Neural progenitor cell (in vitro differentiated cells): ENCODE results near the gene A2M. TPM values are rescaled to one million over a fixed set of nuclear protein-coding genes. Genes with fewer than 3 reads are reported as not detected.

ENCODE experiments used
- DNase-seq: peaks from one replicate; pipeline ENCODE4 v3.0.0-alpha.2; 2016; ENCODE audit warnings: low spot score
- H2AFZ ChIP-seq: fragments of 200-600 bp; sonication (generic); replicated peaks from 2 replicates; pipeline ENCODE4 v1.6.1; 2016; ENCODE audit warnings: antibody characterized with exemption
- H3F3A ChIP-seq: fragments of 200-600 bp; sonication (generic); 2 replicates; pipeline ENCODE4 v1.6.1; 2016; ENCODE audit warnings: antibody characterized with exemption, low read depth
- H3K27ac ChIP-seq: fragments of 200-600 bp; sonication (generic); 2 replicates; pipeline ENCODE4 v1.5.1; 2016; ENCODE audit warnings: mild to moderate bottlenecking
- H3K27me3 ChIP-seq: fragments of 200-600 bp; sonication (generic); 2 replicates; pipeline ENCODE4 v1.6.1; 2016; ENCODE audit warnings: mild to moderate bottlenecking, moderate library complexity
- H3K36me3 ChIP-seq: fragments of 200-600 bp; sonication (generic); 2 replicates; pipeline ENCODE4 v1.5.1; 2016
- H3K4me1 ChIP-seq: fragments of 200-600 bp; sonication (generic); 2 replicates; pipeline ENCODE4 v1.6.1; 2016; ENCODE audit warnings: mixed run types
- H3K4me2 ChIP-seq: fragments of 200-600 bp; sonication (generic); 2 replicates; pipeline ENCODE4 v1.6.1; 2016
- H3K4me3 ChIP-seq: fragments of 200-600 bp; sonication (generic); 2 replicates; pipeline ENCODE4 v1.5.1; 2016
- H3K79me2 ChIP-seq: fragments of 200-600 bp; sonication (generic); 2 replicates; pipeline ENCODE4 v1.6.1; 2016; ENCODE audit warnings: low read depth
- H3K9ac ChIP-seq: fragments of 200-600 bp; sonication (generic); 2 replicates; pipeline ENCODE4 v1.6.1; 2016
- H3K9me3 ChIP-seq: fragments of 200-600 bp; sonication (generic); 2 replicates; pipeline ENCODE4 v1.5.1; 2016; ENCODE audit warnings: low read depth
- H4K20me1 ChIP-seq: fragments of 200-600 bp; sonication (generic); 2 replicates; pipeline ENCODE4 v1.6.1; 2016; ENCODE audit warnings: low read depth
- H3K27ac Mint-ChIP-seq: 3 replicates; pipeline ENCODE4 v1.8.0; 2021; ENCODE audit warnings: mixed read lengths
- H3K27me3 Mint-ChIP-seq: 2 replicates; pipeline ENCODE4 v1.8.0; 2022; ENCODE audit warnings: low read depth, mild to moderate bottlenecking, inconsistent platforms, moderate library complexity, mixed read lengths; ENCODE audit not compliant: insufficient read depth
- H3K36me3 Mint-ChIP-seq: 3 replicates; pipeline ENCODE4 v1.8.0; 2021; ENCODE audit warnings: mixed read lengths
- H3K4me1 Mint-ChIP-seq: 3 replicates; pipeline ENCODE4 v1.8.0; 2021; ENCODE audit warnings: mixed read lengths
- H3K4me3 Mint-ChIP-seq: 3 replicates; pipeline ENCODE4 v1.8.0; 2021; ENCODE audit warnings: mild to moderate bottlenecking, moderate library complexity, mixed read lengths
- H3K9me3 Mint-ChIP-seq: 3 replicates; pipeline ENCODE4 v1.8.0; 2020; ENCODE audit warnings: mixed read lengths
- EZH2 ChIP-seq: fragments of 200-600 bp; sonication (generic); IDR thresholded peaks from 2 replicates; pipeline ENCODE4 v1.6.1; 2017; ENCODE audit warnings: antibody characterized with exemption, mild to moderate bottlenecking, moderate library complexity
- EZH2phosphoT487 ChIP-seq: fragments of 200-600 bp; sonication (generic); IDR thresholded peaks from 2 replicates; pipeline ENCODE4 v1.6.1; 2017; ENCODE audit warnings: antibody characterized with exemption
- total RNA-seq: library from RNA; depleted of rRNA; stranded (reverse); fragments of >200 nt; gene quantifications from 2 replicates; pipeline ENCODE4 v1.2.3, GENCODE V29; 2015; ENCODE audit warnings: low replicate concordance
- TF ChIP-seq, protein P1 (sequence below): fragments of 200-600 bp; sonication (generic); IDR thresholded peaks from 2 replicates; pipeline ENCODE4 v1.5.1; 2017; ENCODE audit warnings: antibody characterized with exemption, mild to moderate bottlenecking

A2M gene
- total RNA-seq, 1 donor from 2014 or later: not detected

DNA sequence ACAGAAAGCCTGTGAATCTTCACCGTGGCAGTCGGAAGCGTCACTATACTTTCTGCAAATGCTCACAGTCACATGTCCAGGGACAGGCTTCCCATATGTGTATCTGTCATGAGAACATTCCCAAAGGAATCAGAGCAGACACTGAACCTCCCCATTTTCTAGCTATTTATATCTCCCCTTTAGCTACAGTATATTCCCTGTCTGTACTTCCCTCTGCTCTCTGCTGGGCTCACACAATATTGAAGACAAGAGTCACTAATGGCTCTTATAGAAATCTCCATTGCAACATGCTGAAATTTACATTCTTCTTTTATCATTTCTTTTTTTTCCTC is 8.2 kb downstream of the A2M start:
- no peaks in the 10 kb centered on the region for H3K79me2 ChIP-seq
- H3K4me1 Mint-ChIP-seq: no peaks in the 10 kb centered on the region
- no peak overlapping the region for H3K27ac ChIP-seq
- no peak overlapping the region for H3K4me2 ChIP-seq
- H3K4me3 ChIP-seq: no peak overlapping the region
- H3K9me3 Mint-ChIP-seq: no peaks in the 10 kb centered on the region
- H3K9me3 ChIP-seq: no peaks in the 10 kb centered on the region
- no peaks in the 10 kb centered on the region for H3K27me3 ChIP-seq
- TF ChIP-seq EZH2 (no peak), EZH2phosphoT487 (no peak)
- TF ChIP-seq, protein P1, sequence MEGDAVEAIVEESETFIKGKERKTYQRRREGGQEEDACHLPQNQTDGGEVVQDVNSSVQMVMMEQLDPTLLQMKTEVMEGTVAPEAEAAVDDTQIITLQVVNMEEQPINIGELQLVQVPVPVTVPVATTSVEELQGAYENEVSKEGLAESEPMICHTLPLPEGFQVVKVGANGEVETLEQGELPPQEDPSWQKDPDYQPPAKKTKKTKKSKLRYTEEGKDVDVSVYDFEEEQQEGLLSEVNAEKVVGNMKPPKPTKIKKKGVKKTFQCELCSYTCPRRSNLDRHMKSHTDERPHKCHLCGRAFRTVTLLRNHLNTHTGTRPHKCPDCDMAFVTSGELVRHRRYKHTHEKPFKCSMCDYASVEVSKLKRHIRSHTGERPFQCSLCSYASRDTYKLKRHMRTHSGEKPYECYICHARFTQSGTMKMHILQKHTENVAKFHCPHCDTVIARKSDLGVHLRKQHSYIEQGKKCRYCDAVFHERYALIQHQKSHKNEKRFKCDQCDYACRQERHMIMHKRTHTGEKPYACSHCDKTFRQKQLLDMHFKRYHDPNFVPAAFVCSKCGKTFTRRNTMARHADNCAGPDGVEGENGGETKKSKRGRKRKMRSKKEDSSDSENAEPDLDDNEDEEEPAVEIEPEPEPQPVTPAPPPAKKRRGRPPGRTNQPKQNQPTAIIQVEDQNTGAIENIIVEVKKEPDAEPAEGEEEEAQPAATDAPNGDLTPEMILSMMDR: no peak
- no peak overlapping the region for H2AFZ ChIP-seq
- no peak overlapping the region for H3K9ac ChIP-seq
- H4K20me1 ChIP-seq: no peaks in the 10 kb centered on the region
- H3F3A ChIP-seq: no peaks in the 10 kb centered on the region
- H3K4me3 Mint-ChIP-seq: no peak overlapping the region
- no peak for DNase-seq
- H3K36me3 ChIP-seq: no peaks in the 10 kb centered on the region
- H3K36me3 Mint-ChIP-seq: peaks cover 2% of the 10 kb centered on the region
- no peaks in the 10 kb centered on the region for H3K27me3 Mint-ChIP-seq
- H3K4me1 ChIP-seq: no peaks in the 10 kb centered on the region
- H3K27ac Mint-ChIP-seq: no peak overlapping the region

DNA sequence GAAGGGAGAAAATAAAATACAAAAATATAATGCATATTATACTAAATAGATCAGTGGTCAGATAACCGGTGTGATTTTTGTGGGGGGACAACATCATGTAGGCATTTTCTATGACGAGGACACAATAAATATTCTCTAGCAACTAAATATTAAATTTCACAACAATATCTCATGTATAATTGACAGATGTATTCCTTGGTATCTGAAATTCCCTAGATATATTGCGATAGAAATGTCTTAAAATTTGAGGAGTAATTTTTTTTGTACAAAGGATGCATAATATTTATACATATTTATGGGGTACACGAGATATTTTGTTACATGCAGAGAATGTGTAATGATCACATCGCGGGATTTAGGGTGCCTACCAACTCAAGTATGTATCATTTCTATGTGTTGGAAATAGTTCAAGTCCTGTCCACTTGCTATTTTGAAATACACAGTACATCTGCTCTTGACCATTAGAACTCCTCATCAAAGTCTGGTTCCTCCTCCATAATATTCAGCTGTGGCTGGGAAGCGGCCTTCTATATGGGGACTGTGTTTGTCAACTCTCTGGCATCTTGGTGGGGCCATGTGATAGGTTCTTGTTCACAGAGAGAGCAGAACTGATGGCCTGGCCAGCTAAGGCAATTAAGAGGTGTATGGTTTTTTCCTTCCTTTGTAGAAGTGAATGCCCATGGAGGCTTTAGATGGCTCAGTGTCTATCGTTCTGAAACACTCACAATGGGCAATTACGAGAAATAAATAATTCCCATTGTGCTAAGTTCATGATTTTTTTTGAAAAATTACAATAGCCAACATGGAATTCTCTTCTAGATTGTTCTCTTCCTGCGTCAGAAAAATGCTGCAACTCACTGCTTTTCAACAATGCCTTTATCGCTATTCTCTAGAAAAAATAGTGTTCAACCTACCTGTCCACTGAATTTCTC is 8.8 kb downstream of the A2M start:
- Mint-ChIP-seq H3K27ac (no peak overlapping the region), H3K4me3 (no peak overlapping the region), H3K4me1 (no peaks in the 10 kb centered on the region), H3K27me3 (no peaks in the 10 kb centered on the region), H3K36me3 (peaks cover 2% of the 10 kb centered on the region), H3K9me3 (no peaks in the 10 kb centered on the region)
- no peaks in the 10 kb centered on the region for H4K20me1 ChIP-seq
- H3K4me1 ChIP-seq: no peaks in the 10 kb centered on the region
- no peak overlapping the region for H3K9ac ChIP-seq
- H3K36me3 ChIP-seq: no peaks in the 10 kb centered on the region
- H3K4me2 ChIP-seq: no peak overlapping the region
- no peaks in the 10 kb centered on the region for H3F3A ChIP-seq
- no peaks in the 10 kb centered on the region for H3K9me3 ChIP-seq
- no peak overlapping the region for H3K4me3 ChIP-seq
- TF ChIP-seq, protein P1: no peak
- TF ChIP-seq EZH2phosphoT487 (no peak), EZH2 (no peak)
- no peak for DNase-seq
- H3K79me2 ChIP-seq: no peaks in the 10 kb centered on the region
- H3K27ac ChIP-seq: no peak overlapping the region
- no peaks in the 10 kb centered on the region for H3K27me3 ChIP-seq
- no peak overlapping the region for H2AFZ ChIP-seq

DNA sequence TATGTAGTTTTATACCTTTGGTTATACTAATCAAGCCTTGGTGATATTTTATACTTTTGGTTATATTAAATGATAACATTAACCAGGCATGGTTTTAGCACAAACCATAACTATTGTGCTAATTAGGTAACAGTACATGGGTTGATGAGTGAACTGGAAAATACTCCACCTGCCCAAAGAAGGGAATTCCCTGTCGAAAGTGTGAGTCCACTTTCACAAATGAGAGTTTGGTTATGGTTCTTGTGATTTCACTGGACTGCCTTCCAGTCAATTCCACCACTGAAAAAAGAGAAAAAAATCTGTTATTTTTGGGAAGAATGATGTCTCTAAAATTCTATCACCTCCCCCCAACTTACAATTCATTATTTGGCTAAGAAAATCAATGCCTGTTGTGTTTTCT is 9.7 kb downstream of the A2M start:
- Mint-ChIP-seq H3K27me3 (no peaks in the 10 kb centered on the region), H3K36me3 (peaks cover 2% of the 10 kb centered on the region), H3K4me3 (no peak overlapping the region), H3K27ac (no peak overlapping the region), H3K4me1 (no peaks in the 10 kb centered on the region), H3K9me3 (no peaks in the 10 kb centered on the region)
- H3K27me3 ChIP-seq: no peaks in the 10 kb centered on the region
- peaks cover 2% of the 10 kb centered on the region for H3K4me1 ChIP-seq
- no peak overlapping the region for H3K9ac ChIP-seq
- H3K9me3 ChIP-seq: no peaks in the 10 kb centered on the region
- DNase-seq: no peak
- no peak overlapping the region for H3K4me2 ChIP-seq
- H3K79me2 ChIP-seq: no peaks in the 10 kb centered on the region
- no peaks in the 10 kb centered on the region for H3F3A ChIP-seq
- no peak for TF ChIP-seq EZH2phosphoT487
- TF ChIP-seq EZH2: no peak
- TF ChIP-seq, protein P1: no peak
- H3K27ac ChIP-seq: no peak overlapping the region
- H2AFZ ChIP-seq: no peak overlapping the region
- no peak overlapping the region for H3K4me3 ChIP-seq
- H3K36me3 ChIP-seq: no peaks in the 10 kb centered on the region
- no peaks in the 10 kb centered on the region for H4K20me1 ChIP-seq
